Breast epithelium (tissue), 4 donors: ENCODE measurements around the gene TSEN54. TPM values are rescaled to one million over a fixed set of nuclear protein-coding genes. Genes with fewer than 3 reads are reported as not detected.
A peak's percentile ranks its signal among the peaks of the same experiment; 100 is the strongest.

Experiments
- DNase-seq, 2 donors: peaks; one replicate each; pipeline ENCODE4 v3.0.0-alpha.2; 2019; ENCODE audit warnings: low spot score in 2 of 2
- H3K27ac ChIP-seq, 2 donors: fragments of 200-600 bp; sonication (generic) in 1 of 2; one replicate each; pipeline ENCODE4 v1.5.1; 2016 to 2019; ENCODE audit warnings: mild to moderate bottlenecking in 1 of 2
- H3K27me3 ChIP-seq, 2 donors: fragments of 200-600 bp; sonication (generic) in 1 of 2; one replicate each; pipeline versions ENCODE4 v1.5.1 to v1.6.0; 2017 to 2019; ENCODE audit warnings: control low read depth in 1 of 2, mild to moderate bottlenecking in 1 of 2
- H3K36me3 ChIP-seq: fragments of 200-600 bp; one replicate; pipeline ENCODE4 v1.5.1; 2019
- H3K4me1 ChIP-seq, 2 donors: fragments of 200-600 bp; sonication (generic); one replicate each; pipeline ENCODE4 v1.5.1; 2016 to 2019; ENCODE audit warnings: control low read depth in 1 of 2
- H3K4me3 ChIP-seq, 3 donors: fragments of 200-600 bp; sonication (generic); 1 replicate in 2 of 3; 2 replicates in 1 of 3; pipeline ENCODE4 v1.5.1; 2016 to 2019; ENCODE audit warnings: mild to moderate bottlenecking in 3 of 3, moderate library complexity in 2 of 3
- H3K9me3 ChIP-seq, 2 donors: fragments of 200-600 bp; sonication (generic) in 1 of 2; one replicate each; pipeline ENCODE4 v1.5.1; 2016 to 2019; ENCODE audit warnings: control low read depth in 1 of 2
- POLR2A ChIP-seq: fragments of 450-650 bp; IDR thresholded peaks from one replicate; pipeline ENCODE4 v1.6.1; 2016; ENCODE audit warnings: antibody characterized with exemption, mild to moderate bottlenecking, moderate library complexity
- POLR2AphosphoS5 ChIP-seq, 3 donors: sonication (generic); formaldehyde crosslinking; IDR thresholded peaks; one replicate each; pipeline ENCODE4 v1.6.1; 2017; ENCODE audit warnings: antibody characterized with exemption in 3 of 3
- intact Hi-C: fragments of 100-400 bp; cut with DNase I; formaldehyde crosslinking; loops from one replicate; pipeline ENCODE4 v1.15.1; 2023; ENCODE audit warnings: low total_unique reads
- total RNA-seq, 3 donors: library from RNA; depleted of rRNA; stranded (reverse); fragments of >200 nt; gene quantifications; one replicate each; pipeline ENCODE4 v1.1.0, GENCODE V29; 2016
- TF ChIP-seq, protein P1 (sequence below), 3 donors: fragments of 450-650 bp; IDR thresholded peaks; one replicate each; pipeline ENCODE4 v1.5.1; 2016 to 2017; ENCODE audit warnings: antibody characterized with exemption in 3 of 3, mild to moderate bottlenecking in 3 of 3, moderate library complexity in 3 of 3

Gene TSEN54
- total RNA-seq, 3 donors from 2014 or later: 18.4 to 34.7 (median 31.2) TPM

DNA sequence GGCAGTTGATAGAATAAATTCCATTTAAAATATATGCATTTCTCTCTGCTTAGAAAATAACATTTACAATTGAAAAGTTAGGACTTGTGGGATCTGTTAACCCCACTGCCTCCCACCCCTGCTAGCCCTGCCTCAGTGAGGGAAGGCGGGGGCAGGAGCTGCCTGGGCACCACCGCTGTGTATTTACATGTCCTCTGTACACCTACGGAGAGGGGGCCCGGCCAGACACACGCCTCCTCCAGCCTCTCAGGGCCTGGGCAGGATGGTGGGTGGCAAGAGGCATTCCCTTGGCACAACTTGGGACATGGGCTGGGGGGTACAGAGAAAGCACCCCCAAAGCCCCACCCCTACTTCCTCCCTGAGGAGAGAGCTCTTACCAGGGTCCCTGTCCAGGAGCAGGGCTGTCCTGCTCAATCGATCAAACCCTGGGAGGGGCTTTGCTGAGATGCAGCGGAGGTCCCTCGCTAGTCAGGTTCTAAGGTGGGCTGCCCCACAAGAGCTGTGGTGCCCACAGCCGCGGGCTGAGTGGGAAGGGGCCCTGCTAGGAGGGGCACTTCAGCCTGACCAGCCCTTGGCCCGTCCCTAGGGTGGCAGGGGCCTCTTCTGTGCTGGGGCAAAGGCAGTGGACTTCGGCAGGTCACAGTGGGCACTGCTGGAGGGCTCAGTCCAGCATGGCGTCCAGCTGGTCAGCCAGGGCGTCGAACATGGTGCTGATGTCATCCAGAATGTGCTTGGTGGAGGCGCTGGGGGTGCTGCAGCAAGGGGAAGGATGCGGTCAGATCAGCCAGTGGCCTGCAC is 15.7 kb upstream of the TSEN54 start:
- no peak for TF ChIP-seq POLR2AphosphoS5 (IDR thresholded peaks at IDR 0.05)
- TF ChIP-seq, protein P1, sequence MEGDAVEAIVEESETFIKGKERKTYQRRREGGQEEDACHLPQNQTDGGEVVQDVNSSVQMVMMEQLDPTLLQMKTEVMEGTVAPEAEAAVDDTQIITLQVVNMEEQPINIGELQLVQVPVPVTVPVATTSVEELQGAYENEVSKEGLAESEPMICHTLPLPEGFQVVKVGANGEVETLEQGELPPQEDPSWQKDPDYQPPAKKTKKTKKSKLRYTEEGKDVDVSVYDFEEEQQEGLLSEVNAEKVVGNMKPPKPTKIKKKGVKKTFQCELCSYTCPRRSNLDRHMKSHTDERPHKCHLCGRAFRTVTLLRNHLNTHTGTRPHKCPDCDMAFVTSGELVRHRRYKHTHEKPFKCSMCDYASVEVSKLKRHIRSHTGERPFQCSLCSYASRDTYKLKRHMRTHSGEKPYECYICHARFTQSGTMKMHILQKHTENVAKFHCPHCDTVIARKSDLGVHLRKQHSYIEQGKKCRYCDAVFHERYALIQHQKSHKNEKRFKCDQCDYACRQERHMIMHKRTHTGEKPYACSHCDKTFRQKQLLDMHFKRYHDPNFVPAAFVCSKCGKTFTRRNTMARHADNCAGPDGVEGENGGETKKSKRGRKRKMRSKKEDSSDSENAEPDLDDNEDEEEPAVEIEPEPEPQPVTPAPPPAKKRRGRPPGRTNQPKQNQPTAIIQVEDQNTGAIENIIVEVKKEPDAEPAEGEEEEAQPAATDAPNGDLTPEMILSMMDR (IDR thresholded peaks at IDR 0.05): no peak
- no peak for TF ChIP-seq POLR2A
- H3K9me3 ChIP-seq: no peaks in the 10 kb centered on the region
- intact Hi-C loops: no loop called here
- H3K4me3 ChIP-seq: no peak overlapping the region
- H3K36me3 ChIP-seq: no peaks in the 10 kb centered on the region
- DNase-seq: no peak
- peak overlapping the region; percentile 17 to 58 for H3K27ac ChIP-seq
- peaks cover 0 to 13% of the 10 kb centered on the region in 2 donors for H3K4me1 ChIP-seq
- no peaks in the 10 kb centered on the region for H3K27me3 ChIP-seq

DNA sequence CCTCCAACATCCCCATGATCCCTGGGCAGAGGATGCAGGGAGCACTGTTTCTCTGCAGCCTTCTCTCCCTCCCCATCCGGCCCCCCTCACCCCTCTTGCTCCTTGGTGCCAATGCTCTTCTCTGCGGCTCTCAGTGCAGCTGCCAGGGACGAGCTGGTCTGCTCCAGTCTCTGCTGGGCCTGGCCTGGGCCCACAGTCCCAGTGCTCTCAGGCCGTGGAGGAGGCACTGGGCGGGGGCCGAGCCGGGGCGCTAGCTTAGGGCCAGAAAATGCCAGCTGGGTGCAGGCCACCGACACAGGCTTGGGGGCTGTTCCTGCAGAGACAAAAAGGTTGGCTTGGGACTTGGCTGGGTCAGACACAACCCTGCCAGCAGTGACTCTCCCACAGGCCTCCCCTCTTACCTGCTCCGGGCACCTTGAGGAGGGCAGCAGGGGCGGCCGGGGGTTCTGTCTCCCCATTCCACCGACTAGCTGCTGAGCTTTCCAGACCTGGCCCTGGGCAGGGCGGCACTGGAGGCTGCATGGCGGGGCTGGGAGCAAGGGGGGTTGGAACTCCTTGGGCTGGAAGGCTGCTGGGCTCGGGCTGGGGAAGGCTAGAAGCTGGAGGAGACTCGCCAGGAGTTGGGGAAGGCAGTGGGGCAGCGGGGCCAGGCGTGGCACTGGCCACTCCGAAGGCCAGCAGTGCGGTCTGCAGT is 14.8 kb upstream of the TSEN54 start:
- DNase-seq: no peak
- H3K36me3 ChIP-seq: no peaks in the 10 kb centered on the region
- intact Hi-C loops: no loop called here
- H3K4me3 ChIP-seq: no peak overlapping the region
- H3K4me1 ChIP-seq: peaks cover 0 to 13% of the 10 kb centered on the region in 2 donors
- no peak for TF ChIP-seq POLR2A
- TF ChIP-seq, protein P1 (IDR thresholded peaks at IDR 0.05): no peak
- no peak for TF ChIP-seq POLR2AphosphoS5 (IDR thresholded peaks at IDR 0.05)
- H3K27me3 ChIP-seq: no peaks in the 10 kb centered on the region
- H3K9me3 ChIP-seq: no peaks in the 10 kb centered on the region
- H3K27ac ChIP-seq: peak overlapping the region; percentile 17 to 58

DNA sequence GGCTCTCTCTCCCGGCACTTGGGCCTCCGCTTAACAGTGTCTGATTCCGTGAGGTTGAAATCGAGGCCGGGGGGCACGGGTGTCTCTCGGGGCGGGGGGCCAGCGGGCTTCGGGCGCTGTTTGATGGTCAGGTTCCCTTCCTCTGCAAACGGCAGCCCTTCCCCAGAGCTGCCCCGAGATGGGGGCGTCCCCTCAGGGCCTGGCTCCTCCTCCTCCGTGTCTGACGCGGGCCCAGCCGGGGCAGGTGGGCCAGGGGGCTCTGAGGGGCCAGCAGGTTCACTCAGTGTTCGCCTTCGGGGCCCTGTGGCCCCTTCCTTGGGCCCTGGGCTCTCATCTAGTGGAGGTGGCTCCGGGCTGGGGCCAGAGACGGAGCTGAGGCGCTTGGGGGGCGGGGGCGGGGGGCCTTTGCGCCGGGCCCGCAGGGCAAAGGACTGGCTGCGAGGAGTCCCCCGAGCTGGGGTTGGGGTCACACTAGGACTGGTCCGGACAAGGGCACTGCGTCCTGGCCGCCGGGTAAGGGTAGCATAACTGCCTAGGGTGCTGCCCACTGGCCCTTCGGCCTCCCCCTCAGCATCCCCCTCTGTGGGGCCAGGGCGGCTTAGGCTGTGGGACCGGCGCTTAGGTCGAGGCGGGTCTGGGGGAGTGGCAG is 14.1 kb upstream of the TSEN54 start:
- no peaks in the 10 kb centered on the region for H3K36me3 ChIP-seq
- H3K4me3 ChIP-seq: no peak overlapping the region
- TF ChIP-seq, protein P1 (IDR thresholded peaks at IDR 0.05): no peak
- TF ChIP-seq POLR2A (no peak), POLR2AphosphoS5 (IDR thresholded peaks at IDR 0.05) (no peak)
- H3K4me1 ChIP-seq: peaks cover 0 to 13% of the 10 kb centered on the region in 2 donors
- H3K9me3 ChIP-seq: no peaks in the 10 kb centered on the region
- no peak for DNase-seq
- H3K27ac ChIP-seq: peak overlapping the region; percentile 17 to 58
- intact Hi-C loops: no loop called here
- no peaks in the 10 kb centered on the region for H3K27me3 ChIP-seq

DNA sequence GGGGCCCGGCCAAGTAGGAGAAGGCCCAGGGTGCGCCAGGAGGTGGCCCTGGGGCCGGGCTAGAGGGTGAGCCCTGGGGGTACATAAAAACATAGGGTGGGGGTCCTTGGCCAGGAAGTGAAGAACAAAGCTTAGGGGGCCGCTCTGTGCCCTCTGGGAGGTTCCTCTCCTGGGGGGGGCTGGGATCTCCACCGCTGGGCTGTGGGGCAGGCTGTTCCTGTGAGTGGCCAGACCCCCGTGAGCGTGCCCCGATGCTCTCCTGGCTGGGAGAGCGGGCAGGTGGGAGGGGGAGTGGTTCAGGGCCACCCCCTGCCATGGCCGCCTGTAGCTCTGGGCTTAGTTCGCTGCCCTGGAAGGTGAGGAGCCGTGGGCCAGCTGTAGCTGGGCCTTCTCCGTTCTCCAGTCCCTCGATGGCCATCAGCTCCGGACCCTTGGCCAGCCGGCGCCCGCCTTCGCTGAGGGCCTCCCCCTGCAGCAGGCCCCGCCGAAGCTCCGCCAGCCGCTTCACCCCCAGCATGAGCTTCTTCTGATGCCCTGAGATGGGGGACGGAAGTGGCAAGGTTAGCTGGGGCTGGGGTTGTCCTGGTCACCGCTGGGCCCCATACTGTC is 13.5 kb upstream of the TSEN54 start:
- H3K9me3 ChIP-seq: no peaks in the 10 kb centered on the region
- no peaks in the 10 kb centered on the region for H3K36me3 ChIP-seq
- H3K4me1 ChIP-seq: peaks cover 0 to 13% of the 10 kb centered on the region in 2 donors
- no peak overlapping the region for H3K4me3 ChIP-seq
- DNase-seq: no peak
- no peak overlapping the region for H3K27ac ChIP-seq
- H3K27me3 ChIP-seq: no peaks in the 10 kb centered on the region
- TF ChIP-seq POLR2A (no peak), POLR2AphosphoS5 (IDR thresholded peaks at IDR 0.05) (no peak)
- TF ChIP-seq, protein P1 (IDR thresholded peaks at IDR 0.05): no peak
- intact Hi-C loops: no loop called here
